ENCODE data around the gene TMEM223. TPM values are rescaled to one million over a fixed set of nuclear protein-coding genes. Genes with fewer than 3 reads are reported as not detected.
A peak's percentile ranks its signal among the peaks of the same experiment; 100 is the strongest.
"Not testable (repeated sequence)": the region's sequence is repeated elsewhere in the genome, so short reads cannot be mapped to it uniquely, and the experiment has no call there.

Gene TMEM223
- total RNA-seq, 3 donors from 2014 or later: 26.9 to 34.1 (median 29.8) TPM

GRCh38 chr11:62752994-62753735, 38.6 kb downstream of the TMEM223 start:
- H3K4me1 ChIP-seq: no peaks in the 10 kb centered on the region
- no peaks in the 10 kb centered on the region for H3K27me3 ChIP-seq
- H3K27ac ChIP-seq: peak overlapping the region; percentile 92 to 93
- peak overlapping the region; percentile 53 to 75 (median 66) for H3K4me3 ChIP-seq
- H3K9me3 ChIP-seq: no peaks in the 10 kb centered on the region
- TF ChIP-seq CTCF (IDR thresholded peaks at IDR 0.05) (no peak), POLR2A (IDR thresholded peaks at IDR 0.05) (no peak), POLR2AphosphoS5 (IDR thresholded peaks at IDR 0.05) (no peak)
- no peak for DNase-seq (ENCODE audit: low spot score in 2 of 2)
- H3K36me3 ChIP-seq: no peaks in the 10 kb centered on the region
- intact Hi-C loops (cut with DNase I; ENCODE audit: low total_unique reads): no loop called here

- TF ChIP-seq CTCF (IDR thresholded peaks at IDR 0.05): no peak
- TF ChIP-seq POLR2AphosphoS5 (IDR thresholded peaks at IDR 0.05): no peak
- TF ChIP-seq POLR2A (IDR thresholded peaks at IDR 0.05): no peak
- DNase-seq (ENCODE audit: low spot score in 2 of 2): no peak
- H3K4me1 ChIP-seq: no peaks in the 10 kb centered on the region
- no peak overlapping the region for H3K27ac ChIP-seq
- H3K27me3 ChIP-seq: no peaks in the 10 kb centered on the region
- H3K9me3 ChIP-seq: no peaks in the 10 kb centered on the region
- intact Hi-C loops (cut with DNase I; ENCODE audit: low total_unique reads): no loop called here
- H3K4me3 ChIP-seq: no peak overlapping the region
- H3K36me3 ChIP-seq: no peaks in the 10 kb centered on the region
Observed at GRCh38 chr11:62752177-62752785, 39.5 kb downstream of the TMEM223 start.

GRCh38 chr11:62749931-62750330, 41.9 kb downstream of the TMEM223 start:
- intact Hi-C loops (cut with DNase I; ENCODE audit: low total_unique reads); DNase-seq (ENCODE audit: low spot score in 2 of 2): not testable (repeated sequence)

GRCh38 chr11:62747475-62748160, 44.2 kb downstream of the TMEM223 start:
- no peaks in the 10 kb centered on the region for H3K4me1 ChIP-seq
- intact Hi-C loops (cut with DNase I; ENCODE audit: low total_unique reads): no loop called here

More at GRCh38 chr11:62749931-62750330, 41.9 kb downstream of the TMEM223 start:
- H3K9me3 ChIP-seq, H3K4me3 ChIP-seq, H3K36me3 ChIP-seq, H3K4me1 ChIP-seq, H3K27me3 ChIP-seq, H3K27ac ChIP-seq: not testable (repeated sequence)

More at GRCh38 chr11:62747475-62748160, 44.2 kb downstream of the TMEM223 start:
- no peak overlapping the region for H3K4me3 ChIP-seq
- TF ChIP-seq POLR2AphosphoS5 (IDR thresholded peaks at IDR 0.05) (no peak), CTCF (IDR thresholded peaks at IDR 0.05) (no peak), POLR2A (IDR thresholded peaks at IDR 0.05) (no peak)
- DNase-seq (ENCODE audit: low spot score in 2 of 2): no peak
- no peaks in the 10 kb centered on the region for H3K9me3 ChIP-seq
- no peaks in the 10 kb centered on the region for H3K27me3 ChIP-seq
- H3K36me3 ChIP-seq: no peaks in the 10 kb centered on the region
- H3K27ac ChIP-seq: peak overlapping the region in 1 of 2 donors; percentile 10

Other genes starting within 250 kb of the TMEM223 start
- 1,000 to 10,000 TPM in 2 of 3 donors, 100 to 1,000 TPM in 1; 636 to 1,393 (median 1,040) TPM for gene AHNAK, start 245.2 kb downstream of the TMEM223 start, total RNA-seq
- gene EEF1G, start 218.1 kb downstream of the TMEM223 start, total RNA-seq: 1,000 to 10,000 TPM; 1,312 to 1,961 (median 1,794) TPM
- 10 to 100 TPM in 2 of 3 donors, 1 to 10 TPM in 1; 7.7 to 12.1 (median 10.7) TPM for gene TUT1, start 200.5 kb downstream of the TMEM223 start, total RNA-seq
- 10 to 100 TPM; 61.3 to 92.8 (median 85.5) TPM for gene MTA2, start 190.1 kb downstream of the TMEM223 start, total RNA-seq
- gene EML3, start 179.2 kb downstream of the TMEM223 start, total RNA-seq: 10 to 100 TPM; 34.7 to 58.7 (median 35.7) TPM
- 10 to 100 TPM in 2 of 3 donors, 1 to 10 TPM in 1; 8.5 to 11.5 (median 11.0) TPM for gene ROM1, start 178.7 kb downstream of the TMEM223 start, total RNA-seq
- 10 to 100 TPM; 19.0 to 38.0 (median 29.6) TPM for gene B3GAT3, start 170.0 kb downstream of the TMEM223 start, total RNA-seq
- 100 to 1,000 TPM; 114 to 116 (median 116) TPM for gene GANAB, start 145.4 kb downstream of the TMEM223 start, total RNA-seq
- gene INTS5, start 138.7 kb downstream of the TMEM223 start, total RNA-seq: 10 to 100 TPM; 14.6 to 19.0 (median 18.4) TPM
- gene C11orf98, start 126.8 kb downstream of the TMEM223 start, total RNA-seq: 10 to 100 TPM; 22.9 to 42.9 (median 25.2) TPM
- 10 to 100 TPM in 1 of 3 donors, 1 to 10 TPM in 2; 5.4 to 16.1 (median 5.8) TPM for gene CSKMT, start 126.7 kb downstream of the TMEM223 start, total RNA-seq
- 1 to 10 TPM; 7.4 to 9.8 (median 8.3) TPM for gene UQCC3, start 120.3 kb downstream of the TMEM223 start, total RNA-seq
- 1 to 10 TPM; 4.3 to 6.0 (median 5.6) TPM for gene LBHD1, start 119.7 kb downstream of the TMEM223 start, total RNA-seq
- gene UBXN1, start 112.9 kb downstream of the TMEM223 start, total RNA-seq: 100 to 1,000 TPM; 204 to 248 (median 239) TPM
- gene LRRN4CL, start 102.5 kb downstream of the TMEM223 start, total RNA-seq: 10 to 100 TPM in 2 of 3 donors, 1 to 10 TPM in 1; 9.8 to 15.1 (median 13.6) TPM
- gene BSCL2, start 84.6 kb downstream of the TMEM223 start, total RNA-seq: 10 to 100 TPM; 40.2 to 58.4 (median 54.1) TPM
- not detected for gene GNG3, start 84.3 kb downstream of the TMEM223 start, total RNA-seq
- 10 to 100 TPM; 22.3 to 24.5 (median 23.6) TPM for gene HNRNPUL2, start 64.5 kb downstream of the TMEM223 start, total RNA-seq
- 10 to 100 TPM; 19.2 to 26.2 (median 25.8) TPM for gene TTC9C, start 63.5 kb downstream of the TMEM223 start, total RNA-seq
- 1 to 10 TPM; 5.9 to 9.7 (median 9.0) TPM for gene ZBTB3, start 37.8 kb downstream of the TMEM223 start, total RNA-seq
- 10 to 100 TPM; 54.2 to 80.6 (median 65.5) TPM for gene POLR2G, start 30.4 kb downstream of the TMEM223 start, total RNA-seq
- gene TAF6L, start 20.6 kb downstream of the TMEM223 start, total RNA-seq: 10 to 100 TPM; 14.1 to 20.8 (median 20.5) TPM
- 10 to 100 TPM; 61.4 to 66.9 (median 64.9) TPM for gene TMEM179B, start 4.6 kb downstream of the TMEM223 start, total RNA-seq
- gene NXF1, start 13.4 kb upstream of the TMEM223 start, total RNA-seq: 10 to 100 TPM; 74.9 to 89.3 (median 76.4) TPM
- 10 to 100 TPM; 30.8 to 42.3 (median 34.2) TPM for gene STX5, start 40.0 kb upstream of the TMEM223 start, total RNA-seq
- gene TEX54, start 40.8 kb upstream of the TMEM223 start, total RNA-seq: 1 to 10 TPM in 1 of 3 donors, not detected in 2; 1.6 TPM
- gene WDR74, start 47.6 kb upstream of the TMEM223 start, total RNA-seq: 10 to 100 TPM; 46.6 to 62.6 (median 48.7) TPM
- gene SLC3A2, start 88.9 kb upstream of the TMEM223 start, total RNA-seq: 100 to 1,000 TPM; 147 to 214 (median 171) TPM
- 1 to 10 TPM in 1 of 3 donors, under 1 TPM in 1, not detected in 1; 0.88 to 1.3 TPM for gene CHRM1, start 129.4 kb upstream of the TMEM223 start, total RNA-seq
- gene SLC22A6, start 193.0 kb upstream of the TMEM223 start, total RNA-seq: not detected
- gene SLC22A8, start 223.8 kb upstream of the TMEM223 start, total RNA-seq: not detected